GM18909 (cell line): ENCODE data around the gene AHCYL1.

ENCODE experiments used
- ATAC-seq: cut with Tn5 transposase; IDR thresholded peaks from one replicate; pipeline ENCODE4 v1.9.1; 2021; ENCODE audit warnings: mild to moderate bottlenecking; ENCODE audit not compliant: unreplicated experiment, poor library complexity

Gene AHCYL1

DNA sequence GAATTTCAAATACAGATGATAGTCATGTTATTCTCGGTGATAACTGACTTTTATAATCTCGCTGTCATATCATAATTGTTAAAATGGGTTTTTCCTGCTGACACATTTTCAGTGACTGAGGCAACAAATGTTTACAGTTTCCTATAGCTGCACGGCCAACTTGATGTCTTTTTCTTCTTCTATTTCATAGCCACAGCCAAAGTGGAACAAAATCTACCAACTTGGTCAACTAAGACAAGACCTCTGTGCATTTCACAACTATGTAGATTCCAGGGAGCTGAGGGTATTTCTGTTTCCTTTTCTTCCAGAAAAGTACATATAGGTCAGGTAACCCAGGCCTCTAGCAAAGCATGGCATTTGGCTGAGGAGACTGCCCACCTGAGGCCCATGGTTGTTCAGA, 10.4 kb upstream of the AHCYL1 start:
- no peak for ATAC-seq

DNA sequence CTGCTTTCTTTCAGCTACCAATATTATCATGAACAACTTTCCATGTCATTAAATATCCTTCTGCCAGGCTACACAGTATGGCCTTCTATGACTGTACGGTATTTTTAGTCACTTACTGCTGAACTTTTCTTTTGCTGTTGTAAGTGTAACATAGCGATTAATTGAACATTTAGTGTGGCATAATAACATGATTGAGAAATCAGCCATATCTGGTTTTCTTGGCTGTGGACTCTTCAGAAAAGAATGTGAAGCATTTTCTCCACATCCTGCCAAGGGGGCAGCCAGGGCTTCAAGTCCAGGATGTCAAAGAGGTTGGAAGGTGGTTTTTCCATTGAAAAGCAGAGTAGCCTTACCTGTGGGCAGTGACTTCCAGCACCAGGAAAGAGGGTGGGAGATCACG, 8.8 kb upstream of the AHCYL1 start:
- no peak for ATAC-seq

DNA sequence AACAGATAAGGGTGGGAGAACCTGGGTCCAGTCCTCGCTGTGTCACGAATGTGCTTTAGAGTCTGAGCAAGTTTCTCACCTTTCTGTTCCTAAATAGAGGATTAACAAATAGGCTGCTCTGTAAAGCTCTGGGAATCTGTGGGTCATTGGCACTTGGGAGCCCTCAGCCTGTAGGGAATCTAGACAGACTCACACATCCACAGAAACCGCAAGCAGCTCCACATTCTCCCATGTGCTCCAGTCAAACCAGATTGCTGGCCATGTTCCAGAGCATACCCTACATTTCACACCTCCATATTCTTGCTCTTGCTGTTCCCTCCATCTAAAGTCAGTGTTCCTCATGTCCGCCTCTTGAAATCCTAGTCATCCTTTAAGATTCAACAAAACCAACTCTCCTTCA, 7.8 kb upstream of the AHCYL1 start:
- ATAC-seq: no peak

DNA sequence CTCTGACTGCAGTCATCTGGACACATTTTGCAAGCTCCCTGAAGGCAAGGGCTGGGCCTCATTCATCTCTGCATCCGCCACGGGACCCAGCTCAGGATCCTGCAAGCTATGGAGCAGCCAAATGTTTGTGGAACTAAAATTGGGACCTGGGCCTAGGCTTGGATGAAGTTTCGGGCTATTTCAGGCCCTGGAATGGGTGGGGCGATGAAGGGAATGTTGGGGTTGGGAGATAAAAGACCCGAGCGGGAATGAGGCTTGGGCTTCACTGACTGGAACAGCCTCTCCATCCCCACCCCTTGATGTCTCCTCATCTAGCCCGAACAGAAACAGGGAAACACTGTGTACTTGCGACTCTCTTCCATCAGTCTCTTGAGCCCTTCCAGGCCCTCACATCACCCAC, 7.3 kb upstream of the AHCYL1 start:
- no peak for ATAC-seq

DNA sequence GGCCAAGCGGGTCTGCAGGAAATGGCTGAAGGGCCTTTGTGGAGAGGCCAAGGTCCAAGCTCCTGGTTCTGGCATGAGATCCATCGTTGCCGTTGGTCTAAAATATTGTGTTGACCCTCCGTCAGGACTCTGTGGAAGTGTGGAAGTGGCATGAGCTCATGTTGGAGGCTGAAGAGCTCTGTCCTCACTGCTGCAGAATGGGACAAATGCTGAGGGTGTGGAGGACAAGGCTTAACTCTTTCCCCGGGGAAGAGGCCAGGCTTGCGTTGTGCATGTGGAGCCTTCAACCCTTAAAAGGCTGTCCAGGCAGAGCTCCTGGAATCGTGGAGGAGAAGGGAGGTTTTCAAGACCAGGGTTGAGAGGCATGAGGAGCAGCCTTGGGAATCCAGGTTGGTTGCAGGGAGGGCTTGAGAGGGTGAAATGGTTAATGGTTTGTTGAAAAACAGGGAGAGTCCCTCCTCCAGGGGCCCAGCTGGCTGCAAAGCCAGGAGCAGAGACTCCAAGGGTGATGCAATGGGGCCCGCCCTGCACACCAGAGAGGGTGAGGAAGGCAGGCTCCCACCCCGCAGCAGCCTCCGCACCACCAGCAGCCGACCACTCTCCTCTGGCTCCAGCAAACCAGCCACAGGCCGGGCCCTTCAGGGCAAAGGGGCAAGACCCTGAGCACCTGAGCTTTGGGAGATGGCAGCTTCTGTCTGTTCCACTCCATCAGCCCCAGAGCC, 6.7 kb upstream of the AHCYL1 start:
- no peak for ATAC-seq

DNA sequence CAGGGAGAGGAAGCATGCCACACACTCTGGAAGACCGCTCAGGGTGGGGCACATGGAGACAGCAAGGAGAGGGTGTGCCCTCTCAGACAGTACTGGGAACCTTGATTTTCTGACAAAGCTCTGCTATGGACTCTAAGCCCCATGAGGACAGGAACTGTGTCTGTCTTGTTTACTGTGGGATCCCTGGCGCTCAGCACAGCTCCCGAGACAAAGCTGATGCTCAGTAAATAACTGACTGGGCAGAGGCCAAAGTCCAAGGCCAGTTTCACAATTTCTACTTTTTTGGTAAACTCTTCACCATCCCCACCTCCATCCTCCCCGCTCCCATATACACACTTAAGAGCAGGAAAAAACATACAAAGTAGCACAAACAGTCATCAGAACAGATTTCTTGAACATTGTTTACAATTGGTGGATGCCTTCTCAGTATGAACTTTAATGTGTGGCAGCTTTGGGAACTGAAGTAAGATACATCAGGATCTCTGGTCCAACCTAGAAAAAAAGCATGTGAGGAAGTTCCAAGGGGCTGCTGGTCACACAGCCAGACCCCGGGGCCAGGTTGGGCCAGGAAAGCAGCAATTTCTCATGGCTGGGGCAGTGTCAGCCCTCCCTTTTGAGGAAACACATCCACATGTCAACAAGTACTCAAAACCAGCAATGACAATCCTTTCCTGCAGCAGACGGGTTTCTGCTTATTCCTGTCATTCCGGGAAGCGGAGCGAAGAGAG, 5.6 kb upstream of the AHCYL1 start:
- no peak for ATAC-seq

DNA sequence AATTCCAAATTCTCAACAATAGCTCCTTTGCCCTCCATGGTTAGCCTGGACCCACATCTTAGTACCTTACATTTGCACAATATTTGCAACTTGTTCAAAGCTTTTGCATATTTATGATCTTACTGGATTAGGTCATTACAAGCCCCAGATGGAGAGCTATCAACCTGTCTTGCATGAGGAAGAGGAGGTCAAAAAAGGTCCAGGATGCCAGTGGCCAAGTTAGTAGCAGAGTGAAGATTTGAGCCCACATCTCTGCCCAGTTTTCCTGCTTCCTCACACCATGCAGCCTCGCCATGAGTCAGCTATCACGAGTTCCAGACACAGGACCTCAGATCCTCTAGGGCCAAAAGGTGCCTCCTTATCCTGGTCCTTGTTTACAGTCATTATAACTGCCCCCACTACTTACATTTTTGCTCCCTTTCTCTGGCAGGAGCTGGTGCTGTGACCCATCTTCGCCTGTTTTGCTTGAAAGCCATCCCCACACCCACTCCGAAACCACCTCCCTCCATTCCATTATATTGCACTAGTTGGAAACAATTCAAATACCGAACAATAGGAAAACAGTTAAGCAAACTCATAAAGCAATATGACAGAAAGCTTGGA, 5.0 kb upstream of the AHCYL1 start:
- no peak for ATAC-seq

DNA sequence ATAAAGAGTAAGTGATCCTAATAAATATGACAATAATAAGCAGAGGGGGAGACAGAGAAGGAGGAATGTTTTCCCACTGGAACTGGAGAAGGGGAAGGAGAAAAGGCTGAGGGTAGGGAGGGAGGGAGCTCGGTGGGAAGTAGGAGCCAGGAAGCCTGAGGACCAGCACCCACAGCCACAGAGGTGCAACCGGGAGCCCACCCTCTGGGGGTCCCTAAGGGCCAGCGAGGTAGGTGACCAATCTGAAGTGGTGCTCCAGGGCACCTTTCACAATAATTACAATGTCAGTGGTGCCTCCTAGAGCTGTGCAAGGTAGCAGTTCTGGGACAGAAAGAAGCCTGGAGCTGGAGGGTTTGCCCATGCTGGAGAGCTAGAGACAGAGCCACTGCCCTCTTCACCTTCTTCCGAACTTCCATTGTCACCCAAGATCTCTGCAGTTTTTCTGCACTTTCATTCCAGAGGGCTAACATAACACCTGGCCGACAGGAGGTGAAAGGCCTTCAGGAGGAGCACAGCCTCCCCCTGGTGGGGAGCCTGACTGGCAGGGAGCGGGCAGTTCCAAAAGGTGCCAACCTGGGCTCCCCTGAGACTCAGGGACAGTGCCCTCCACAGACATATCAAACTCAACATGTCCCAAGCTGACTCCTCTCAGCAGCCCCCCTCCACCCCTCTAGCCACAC, 4.1 kb upstream of the AHCYL1 start:
- no peak for ATAC-seq

DNA sequence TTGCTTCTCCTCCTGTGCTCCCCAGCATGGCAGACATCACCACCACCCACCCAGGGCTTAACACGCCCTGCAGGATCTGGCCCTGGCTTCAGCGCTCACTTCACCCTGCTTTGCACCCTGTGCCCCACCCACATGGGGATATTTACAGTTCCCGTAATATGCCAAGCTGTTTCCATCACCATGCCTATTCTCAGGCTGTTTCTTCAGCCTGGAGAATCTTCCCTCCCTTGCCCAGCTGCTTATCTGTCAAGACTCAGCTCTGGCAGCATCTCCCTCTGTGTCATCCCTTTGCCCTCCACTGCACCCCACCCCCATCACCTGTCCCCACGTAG, 3.6 kb upstream of the AHCYL1 start:
- no peak for ATAC-seq

DNA sequence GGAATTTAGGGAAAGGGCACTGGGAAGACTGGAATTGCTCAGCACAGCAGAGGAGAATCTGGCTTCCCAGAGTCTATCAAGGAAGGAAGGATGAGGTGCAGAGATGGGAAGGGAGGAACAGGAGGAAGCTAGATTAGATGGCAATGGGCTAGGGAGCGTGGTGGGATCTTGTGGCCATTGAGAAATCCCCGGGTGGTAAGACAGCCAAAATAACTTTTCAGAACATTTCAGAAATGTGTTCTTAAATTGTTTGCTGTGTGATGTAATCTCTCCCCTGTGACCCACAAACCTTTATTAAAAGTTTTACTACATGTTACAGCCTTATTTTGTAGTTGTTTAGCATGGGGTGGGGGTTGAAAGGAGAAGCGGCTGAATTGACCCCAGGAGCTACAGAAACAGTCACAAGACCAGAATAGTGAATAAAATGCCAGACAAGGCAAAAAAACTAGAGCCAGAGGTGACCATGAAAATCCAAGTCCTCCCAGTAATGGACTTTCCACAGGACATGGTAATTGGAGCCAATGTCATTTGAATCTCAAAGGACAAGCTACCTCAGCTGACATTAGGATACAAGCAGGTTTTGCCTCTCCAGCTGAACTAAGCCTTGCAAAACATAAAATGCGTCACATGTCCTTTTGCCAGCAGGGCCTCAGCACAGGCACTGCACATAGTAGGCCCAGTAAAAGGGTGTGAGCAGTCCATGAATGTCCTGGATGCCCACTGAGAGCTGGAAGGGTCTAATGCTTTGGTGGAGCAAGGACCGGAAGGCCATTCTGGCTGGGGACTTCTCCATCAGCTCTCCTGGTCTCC, 980 bp upstream of the AHCYL1 start:
- ATAC-seq: no peak

DNA sequence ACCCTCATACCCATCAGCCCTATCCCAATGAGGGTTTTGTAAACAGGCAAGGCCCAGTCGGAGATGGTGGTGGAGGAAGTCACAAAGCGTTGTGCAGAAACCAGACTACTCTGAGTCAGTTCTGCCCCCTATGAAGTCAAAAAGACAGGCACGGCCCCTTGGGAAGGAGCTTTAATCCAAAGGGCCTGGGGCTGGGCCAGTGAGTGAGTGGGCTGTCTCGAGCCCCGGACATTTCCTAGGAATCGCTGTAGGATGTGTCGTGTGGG, 442 bp upstream of the AHCYL1 start:
- ATAC-seq: no peak

DNA sequence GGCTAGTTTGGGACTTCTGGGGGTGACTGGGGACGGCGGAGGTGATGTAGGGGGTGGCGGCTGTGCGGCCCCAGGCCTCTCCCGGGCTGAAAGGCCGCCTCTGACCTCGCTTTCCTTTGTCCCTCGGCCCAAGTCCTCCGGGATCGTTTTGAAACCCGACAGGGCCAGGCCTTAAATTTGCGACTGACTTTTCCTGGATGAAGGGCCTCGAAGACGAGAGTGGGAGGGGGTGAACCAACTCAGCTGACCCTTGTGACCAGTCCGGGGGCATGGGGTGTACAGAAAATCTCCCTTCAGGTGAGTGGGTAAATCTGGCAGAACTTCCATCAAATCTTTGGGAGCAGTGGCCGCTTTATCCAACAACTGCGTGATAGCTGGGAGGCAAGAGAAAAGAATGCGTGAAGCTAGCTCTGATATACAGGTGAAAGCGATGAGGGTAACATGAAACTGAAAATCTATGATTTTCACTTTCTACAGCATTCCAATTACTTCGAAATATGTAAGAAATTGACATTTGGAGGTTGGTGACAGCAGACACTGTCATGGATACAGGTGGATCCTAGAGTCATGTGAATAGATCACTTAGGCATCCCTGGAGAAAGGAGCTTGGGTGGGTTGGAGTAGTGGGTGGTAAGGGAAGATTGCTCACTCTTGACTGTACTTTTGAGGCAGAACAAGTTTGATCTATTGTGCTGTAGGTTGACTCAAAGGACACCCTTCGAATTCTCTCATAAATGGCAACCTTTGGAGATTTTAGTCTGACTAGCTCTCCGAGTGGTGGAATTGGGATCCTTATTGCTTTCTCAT, 885 bp downstream of the AHCYL1 start:
- no peak for ATAC-seq

DNA sequence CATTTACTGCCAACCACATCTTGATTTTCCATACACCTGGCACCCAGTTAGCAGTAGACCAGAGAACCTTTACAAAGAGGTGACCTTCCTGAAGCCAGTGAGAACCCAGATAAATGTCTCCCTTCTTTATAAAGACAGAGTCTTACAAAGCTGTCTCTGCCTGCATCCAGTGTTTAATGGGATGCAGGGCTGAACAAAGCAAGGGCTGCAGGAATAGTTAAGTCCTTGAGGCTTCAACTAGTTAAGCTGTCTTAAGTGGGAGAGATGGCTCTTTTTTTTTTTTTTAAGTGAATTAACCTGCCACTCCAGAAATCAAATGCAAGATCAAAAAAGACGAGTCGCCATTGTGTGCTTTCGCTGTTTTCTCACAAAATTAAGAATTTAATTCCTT, 1.5 kb downstream of the AHCYL1 start:
- no peak for ATAC-seq

DNA sequence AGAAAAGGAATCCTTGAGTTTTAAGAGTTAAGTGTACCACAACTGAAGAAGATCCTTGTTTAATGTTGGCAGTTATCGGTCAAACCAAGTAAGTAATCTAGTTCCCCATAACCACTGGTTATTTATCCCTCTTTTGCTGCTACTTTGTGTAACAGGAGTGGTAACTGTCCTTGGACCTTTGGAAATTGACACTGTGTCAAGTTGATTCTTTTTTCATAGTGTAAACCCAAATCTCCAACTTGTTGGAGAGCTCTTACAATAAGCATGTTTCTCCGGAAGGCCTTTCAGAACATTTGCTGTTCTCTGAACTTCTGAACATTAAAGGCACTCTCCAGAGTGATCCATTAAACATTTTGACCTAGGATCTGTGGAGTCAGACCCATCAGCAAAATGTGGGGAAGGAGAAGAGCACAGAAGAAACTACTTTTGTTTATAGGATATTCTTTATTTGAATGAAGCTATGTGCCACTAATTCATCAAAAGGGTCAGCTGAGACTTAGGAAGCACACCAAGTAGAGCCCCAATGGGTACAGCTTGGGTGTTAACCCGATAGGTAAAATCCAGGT, 3.9 kb downstream of the AHCYL1 start:
- no peak for ATAC-seq

DNA sequence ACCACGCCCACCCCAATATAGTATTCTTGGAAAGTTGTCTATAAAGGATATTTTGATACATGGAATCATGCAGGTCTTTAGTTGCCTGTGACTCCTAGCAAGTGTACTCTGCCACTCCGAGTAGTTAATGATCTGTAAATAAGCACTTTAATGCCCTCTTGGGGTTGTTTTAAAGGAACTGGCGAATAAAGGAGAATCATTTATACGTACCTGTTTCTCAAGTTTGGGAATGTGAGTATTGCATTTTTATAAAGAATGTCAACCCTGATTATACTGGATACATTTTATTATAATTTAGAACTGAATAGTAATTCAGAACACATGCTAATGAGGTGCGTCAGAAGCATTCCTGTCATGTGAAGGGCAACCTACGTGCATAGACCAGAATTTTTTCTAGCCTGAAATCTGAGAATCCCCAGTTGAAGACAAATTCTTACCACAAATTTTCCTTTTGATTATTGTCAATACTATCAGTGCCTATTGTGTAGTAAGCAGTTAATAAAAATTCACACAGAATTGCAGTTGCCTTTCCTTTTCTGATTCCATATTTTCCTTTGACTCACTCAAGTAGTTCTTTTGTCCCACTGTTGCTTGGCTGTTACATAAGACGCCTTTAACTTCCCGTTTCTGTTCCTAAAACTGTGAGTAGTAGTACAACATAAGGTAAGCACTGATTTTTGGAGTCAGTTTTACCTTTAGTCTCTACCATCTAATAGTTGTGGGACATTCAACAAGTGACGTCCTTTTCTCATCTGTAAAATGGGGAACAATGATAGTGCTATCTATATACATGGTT, 5.1 kb downstream of the AHCYL1 start:
- ATAC-seq: no peak

DNA sequence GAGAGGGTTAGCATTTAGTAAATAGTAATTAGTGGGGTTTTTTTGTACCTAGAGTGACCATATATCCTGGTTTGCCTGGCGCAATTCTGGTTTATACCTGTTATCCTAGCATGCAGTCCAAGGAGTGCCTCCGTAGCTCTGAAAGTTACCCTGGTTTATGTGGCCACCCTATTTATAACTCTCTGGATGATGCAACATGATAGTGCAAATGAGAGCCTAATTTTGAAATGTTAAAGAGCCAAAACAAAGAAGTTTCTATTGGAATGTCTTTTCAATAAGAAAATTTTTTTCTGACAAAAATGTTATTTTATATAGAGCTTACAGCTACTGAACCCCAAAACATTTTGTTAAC, 5.7 kb downstream of the AHCYL1 start:
- no peak for ATAC-seq

DNA sequence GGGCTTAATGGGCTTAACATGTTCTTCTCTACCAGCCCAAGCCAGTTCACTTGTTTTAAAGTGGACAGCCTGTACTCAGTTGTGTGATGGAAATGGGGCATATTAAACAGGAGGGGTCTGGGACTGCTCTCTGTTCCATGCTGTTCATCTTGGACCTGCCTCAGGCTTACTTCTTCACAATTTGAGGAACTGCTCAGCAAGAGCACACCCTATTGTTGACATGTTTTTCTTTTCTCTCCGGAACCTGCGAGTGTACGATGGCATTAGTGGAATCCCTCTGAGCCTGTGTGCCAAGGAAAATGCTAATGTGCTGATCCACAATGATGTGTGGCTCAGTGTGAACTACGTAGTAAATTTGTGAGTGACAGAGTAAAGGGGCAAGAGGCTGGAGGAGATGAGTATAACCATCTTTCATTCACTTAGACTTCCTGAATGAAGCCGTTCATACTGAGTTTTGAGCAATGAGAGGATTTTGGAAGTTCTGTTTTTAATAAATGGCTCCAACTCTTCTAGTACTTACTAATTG, 6.9 kb downstream of the AHCYL1 start:
- ATAC-seq: no peak

DNA sequence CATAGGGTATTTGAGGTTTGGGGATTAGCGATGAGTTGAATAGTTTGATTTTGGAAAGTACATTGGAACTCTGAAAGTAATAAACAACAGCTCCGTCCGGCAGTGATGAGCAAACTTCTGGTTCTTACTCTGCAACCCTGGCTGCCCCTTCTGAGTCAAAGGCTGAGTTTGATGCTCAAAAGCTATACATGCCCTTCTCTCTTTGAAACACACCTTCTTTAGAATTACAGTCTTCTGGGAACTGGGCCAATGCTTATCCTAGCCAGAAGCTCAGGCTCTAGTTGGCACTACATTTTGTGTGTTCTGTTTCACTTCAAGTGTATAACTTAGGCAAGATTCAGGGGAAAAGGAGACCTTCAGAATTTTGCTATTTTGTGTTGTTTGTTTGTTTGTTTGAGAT, 9.3 kb downstream of the AHCYL1 start:
- no peak for ATAC-seq

DNA sequence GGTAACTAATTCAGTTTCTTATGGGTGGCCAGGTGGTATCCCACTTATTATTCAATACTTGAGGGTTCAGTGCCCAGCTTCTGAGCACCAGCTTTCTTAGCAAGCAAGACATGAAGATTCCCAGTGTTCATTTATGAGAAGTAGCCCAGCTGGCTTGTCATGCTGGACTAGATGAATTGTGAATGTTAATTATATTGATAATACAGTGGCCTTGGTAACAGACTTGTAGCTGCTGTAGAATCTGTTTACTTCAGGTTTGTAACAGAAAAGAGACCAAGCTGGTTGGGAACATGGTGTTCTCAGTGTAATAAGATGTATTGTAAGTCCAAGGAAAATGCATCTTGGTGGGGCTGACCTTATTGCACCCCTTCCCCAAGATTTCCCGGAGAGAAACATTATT, 10.1 kb downstream of the AHCYL1 start:
- no peak for ATAC-seq
